Type B pancreatic cell (in vitro differentiated cells): ENCODE data around the gene DET1. TPM values are rescaled to one million over a fixed set of nuclear protein-coding genes. Genes with fewer than 3 reads are reported as not detected.
A peak's percentile ranks its signal among the peaks of the same experiment; 100 is the strongest.

Source experiments
- DNase-seq: peaks from one replicate; pipeline ENCODE4 v3.0.0; 2021; ENCODE audit warnings: mixed read lengths; ENCODE audit not compliant: unreplicated experiment; ENCODE audit errors: extremely low spot score
- H3K27ac Mint-ChIP-seq: 2 replicates; pipeline ENCODE4 v1.8.0; 2021; ENCODE audit warnings: mild to moderate bottlenecking, mixed read lengths
- H3K27me3 Mint-ChIP-seq: 2 replicates; pipeline ENCODE4 v1.8.0; 2021; ENCODE audit warnings: mixed read lengths
- H3K36me3 Mint-ChIP-seq: 2 replicates; pipeline ENCODE4 v1.8.0; 2021; ENCODE audit warnings: mixed read lengths
- H3K4me1 Mint-ChIP-seq: one replicate; pipeline ENCODE4 v1.8.0; 2021; ENCODE audit warnings: mixed read lengths; ENCODE audit not compliant: unreplicated experiment
- H3K4me3 Mint-ChIP-seq: 2 replicates; pipeline ENCODE4 v1.8.0; 2021; ENCODE audit warnings: mild to moderate bottlenecking, mixed read lengths
- H3K9me3 Mint-ChIP-seq: 2 replicates; pipeline ENCODE4 v1.8.0; 2021; ENCODE audit warnings: mixed read lengths
- CTCF ChIP-seq: fragments of 200-600 bp; sonication (generic); conservative IDR thresholded peaks from 2 replicates; pipeline ENCODE4 v1.5.0; 2021; ENCODE audit warnings: antibody characterized with exemption, mild to moderate bottlenecking
- long read RNA-seq: library from polyadenylated mRNA; unstranded; transcript quantifications from one replicate; pipeline ENCODE4 v2.0.0, GENCODE V29; 2020
- total RNA-seq: library from RNA; stranded (reverse); gene quantifications from 2 replicates; pipeline ENCODE4 v1.2.1, GENCODE V29; 2021; ENCODE audit warnings: low replicate concordance

Gene DET1
- 4.4 and 10.7 TPM in 2 replicates for total RNA-seq
- long read RNA-seq, transcript DET1-207 (6 exons, 2,315 nt): minor isoform, 6 of 20 reads
- long read RNA-seq, transcript DET1-201 (5 exons, 2,267 nt): major isoform, 9 of 20 reads
- long read RNA-seq, partial matches to known transcripts: 1 of 20 reads
- long read RNA-seq, other reads (novel, unspliced or antisense): 4 of 20 reads

GRCh38 chr15:88546248-88547129, at the start of gene DET1:
Gene DET1, minus strand, starts transcription at chr15:88546681. Its CDS starts 14,976 bp downstream, at chr15:88531705.
- Mint-ChIP-seq H3K4me3 (peak within 1 kb of the TSS; percentile 92), H3K36me3 (peaks cover 4% of the 10 kb centered on the region), H3K27me3 (no peaks in the 10 kb centered on the region), H3K27ac (peak within 1 kb of the TSS; percentile 92), H3K4me1 (peaks cover 12% of the 10 kb centered on the region), H3K9me3 (no peaks in the 10 kb centered on the region)
- peak; percentile 78 for TF ChIP-seq CTCF
- DNase-seq: peak; percentile 93

GRCh38 chr15:88591384-88591783, 44.9 kb upstream of the DET1 start:
- no peaks in the 10 kb centered on the region for H3K36me3 Mint-ChIP-seq
- peaks cover 6% of the 10 kb centered on the region for H3K4me1 Mint-ChIP-seq
- H3K9me3 Mint-ChIP-seq: no peaks in the 10 kb centered on the region
- H3K27me3 Mint-ChIP-seq: peaks cover 56% of the 10 kb centered on the region
- no peak overlapping the region for H3K27ac Mint-ChIP-seq
- DNase-seq: no peak
- TF ChIP-seq CTCF: no peak
- no peak overlapping the region for H3K4me3 Mint-ChIP-seq

- Mint-ChIP-seq H3K27ac (no peak overlapping the region), H3K4me1 (peaks cover 8% of the 10 kb centered on the region), H3K9me3 (no peaks in the 10 kb centered on the region), H3K36me3 (no peaks in the 10 kb centered on the region), H3K4me3 (no peak overlapping the region), H3K27me3 (peaks cover 56% of the 10 kb centered on the region)
- DNase-seq: no peak
- TF ChIP-seq CTCF: no peak
Measured at GRCh38 chr15:88590759-88591158, 44.3 kb upstream of the DET1 start.

GRCh38 chr15:88586401-88587162, 40.1 kb upstream of the DET1 start:
- H3K27ac Mint-ChIP-seq: no peak overlapping the region
- no peak for DNase-seq
- no peaks in the 10 kb centered on the region for H3K9me3 Mint-ChIP-seq
- no peak overlapping the region for H3K4me3 Mint-ChIP-seq
- peaks cover 8% of the 10 kb centered on the region for H3K4me1 Mint-ChIP-seq
- H3K27me3 Mint-ChIP-seq: peaks cover 51% of the 10 kb centered on the region
- H3K36me3 Mint-ChIP-seq: no peaks in the 10 kb centered on the region
- no peak for TF ChIP-seq CTCF

- Mint-ChIP-seq H3K36me3 (no peaks in the 10 kb centered on the region), H3K4me1 (no peaks in the 10 kb centered on the region)
Measured at GRCh38 chr15:88580532-88580931, 34.1 kb upstream of the DET1 start.

More at GRCh38 chr15:88580532-88580931, 34.1 kb upstream of the DET1 start:
- Mint-ChIP-seq H3K9me3 (no peaks in the 10 kb centered on the region), H3K27ac (no peak overlapping the region), H3K4me3 (no peak overlapping the region), H3K27me3 (peaks cover 34% of the 10 kb centered on the region)
- no peak for DNase-seq
- TF ChIP-seq CTCF: no peak
